Stimulated activated CD8-positive, alpha-beta memory T cell treated with anti-CD3 and anti-CD28 coated beads, Interleukin-7, amount 100 ng/mL, for 48 hours (primary cell): ENCODE measurements around the gene ADH4.
"Not testable (repeated sequence)": the region's sequence is repeated elsewhere in the genome, so short reads cannot be mapped to it uniquely, and the experiment has no call there.

Source experiments
- DNase-seq, 2 donors: peaks; one replicate each; pipeline ENCODE4 v3.0.0-alpha.2; 2020; ENCODE audit warnings: low read depth in 1 of 2; ENCODE audit errors: extremely low read depth in 1 of 2

Gene ADH4

DNA sequence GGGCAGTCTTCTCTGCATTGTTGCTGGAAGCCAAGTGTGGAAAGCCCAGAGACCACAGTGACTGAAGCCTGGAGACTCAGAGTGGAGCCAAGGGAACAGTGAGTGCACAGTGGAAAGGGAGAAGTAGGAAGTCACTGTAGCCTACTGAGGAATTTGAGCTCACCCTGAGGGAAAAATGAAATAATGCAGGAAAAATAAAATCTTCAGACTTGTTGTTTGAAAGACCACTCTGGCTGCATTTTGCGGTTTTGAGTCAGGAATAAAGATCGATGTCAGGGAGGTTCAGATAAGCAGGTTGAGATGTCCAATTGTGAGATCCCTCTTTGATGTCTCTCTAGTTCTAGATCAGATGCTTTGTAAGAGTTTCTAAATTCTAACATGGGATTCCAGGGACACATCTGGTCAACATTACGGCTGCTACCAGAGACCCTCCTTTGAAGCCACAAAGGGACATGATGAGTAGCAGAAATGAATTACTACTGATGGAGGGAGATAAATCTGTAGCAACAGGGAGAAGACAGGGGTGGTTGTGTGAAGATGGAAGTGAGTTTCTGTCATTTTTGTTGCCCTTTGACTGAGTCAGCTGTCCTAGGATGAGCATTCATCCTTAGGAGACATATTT, 8.4 kb downstream of the ADH4 start:
- DNase-seq, result no peak

DNA sequence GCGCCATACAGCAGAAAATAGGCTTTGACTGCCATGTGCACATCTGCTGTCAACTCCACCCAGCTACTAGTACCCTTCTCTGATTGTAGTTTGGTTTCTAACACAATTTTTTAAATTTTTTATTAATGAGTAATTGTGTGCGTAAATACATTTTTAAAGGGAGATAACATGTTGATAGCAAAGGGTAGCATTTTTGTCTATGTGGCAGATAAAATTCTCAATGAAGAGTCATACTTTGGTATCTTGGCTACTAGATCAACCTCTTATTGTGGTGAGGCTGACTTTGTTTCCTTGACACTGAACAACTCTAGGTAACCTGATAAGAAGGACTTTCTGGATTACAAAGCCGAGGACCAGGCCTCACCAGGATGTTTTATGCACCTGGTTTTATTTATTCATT, 9.5 kb downstream of the ADH4 start:
- no peak for DNase-seq

DNA sequence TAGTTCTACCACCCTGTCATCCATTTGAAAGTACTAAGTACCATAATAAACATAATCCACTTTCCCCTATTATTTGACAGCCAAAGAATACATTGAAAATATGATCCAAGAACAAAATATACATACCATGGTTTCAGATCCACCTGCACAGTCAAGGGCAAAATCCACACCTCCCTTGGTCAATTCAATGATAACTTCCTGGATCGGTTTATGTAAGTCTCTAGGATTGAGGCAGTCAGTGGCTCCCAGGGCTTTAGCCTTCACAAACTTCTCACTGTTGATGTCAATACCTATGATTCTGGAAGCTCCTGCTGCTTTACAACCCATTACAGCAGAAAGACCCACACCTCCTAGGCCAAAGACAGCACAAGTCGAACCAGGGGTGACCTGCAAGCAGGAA, 12.7 kb downstream of the ADH4 start:
- no peak for DNase-seq

DNA sequence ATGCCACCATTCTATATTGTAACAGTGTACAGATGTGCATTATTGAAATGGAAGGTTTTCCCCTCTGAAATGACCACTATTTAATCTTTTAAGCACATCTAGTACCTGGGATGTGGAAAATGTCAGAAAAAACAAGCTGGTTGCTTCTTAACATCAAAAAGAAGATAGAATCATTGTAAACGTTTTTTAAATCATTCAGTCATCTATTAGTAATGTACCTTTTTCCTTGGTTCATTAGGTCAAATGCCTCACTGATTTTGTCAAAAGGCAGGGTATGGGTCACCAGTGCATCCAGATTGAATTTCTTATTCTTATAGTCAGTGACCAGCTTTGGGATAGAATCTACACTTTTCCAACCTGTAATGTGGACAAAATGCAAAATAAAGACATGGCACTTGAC, 17.7 kb downstream of the ADH4 start:
- DNase-seq, result no peak

DNA sequence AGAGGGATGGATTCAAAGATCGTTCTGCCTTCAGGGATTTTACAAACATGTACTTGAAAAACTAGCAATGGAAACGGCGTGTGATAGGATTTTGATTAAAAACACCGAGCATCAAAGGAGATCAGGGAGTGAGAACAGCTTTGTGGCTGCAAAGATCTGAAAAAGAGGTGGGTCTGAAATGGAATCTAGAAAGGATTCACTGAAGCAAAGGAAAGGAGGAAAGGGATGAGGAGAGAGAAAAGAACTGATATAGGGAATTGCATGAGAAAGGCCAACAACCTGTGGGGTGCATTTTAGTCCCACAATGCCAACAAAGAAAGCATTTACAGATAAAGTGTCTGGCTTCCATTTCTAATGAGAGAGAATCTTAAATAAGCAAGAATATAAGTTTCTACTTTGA, 23.1 kb downstream of the ADH4 start:
- no peak for DNase-seq

- DNase-seq, result no peak
Observed at GRCh38 chr4:99120501-99120900, 23.6 kb downstream of the ADH4 start.

- no peak for DNase-seq
Observed at GRCh38 chr4:99117876-99118693, 26.0 kb downstream of the ADH4 start.

GRCh38 chr4:99117122-99117841, 26.8 kb downstream of the ADH4 start:
- DNase-seq, result not testable (repeated sequence)

DNA sequence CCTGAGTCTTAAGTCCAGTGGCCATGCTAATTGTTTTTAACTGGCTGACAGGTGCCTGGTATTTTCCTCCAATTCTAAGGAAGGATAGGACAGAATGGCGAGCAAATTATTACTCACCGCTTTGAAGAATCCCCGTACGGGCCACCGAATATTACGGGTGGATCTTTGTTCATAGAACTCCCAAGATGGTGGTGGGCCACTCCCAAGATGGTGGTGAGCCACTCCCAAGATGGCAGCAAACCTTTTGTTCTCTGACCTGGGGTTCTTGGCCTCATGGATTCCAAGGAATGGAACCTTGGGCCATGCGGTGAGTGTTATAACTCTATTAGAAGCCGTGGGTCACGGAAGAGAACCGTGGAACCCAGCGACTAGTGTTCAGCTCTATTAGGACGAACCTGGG, 34.8 kb downstream of the ADH4 start:
- DNase-seq, result not testable (repeated sequence)

DNA sequence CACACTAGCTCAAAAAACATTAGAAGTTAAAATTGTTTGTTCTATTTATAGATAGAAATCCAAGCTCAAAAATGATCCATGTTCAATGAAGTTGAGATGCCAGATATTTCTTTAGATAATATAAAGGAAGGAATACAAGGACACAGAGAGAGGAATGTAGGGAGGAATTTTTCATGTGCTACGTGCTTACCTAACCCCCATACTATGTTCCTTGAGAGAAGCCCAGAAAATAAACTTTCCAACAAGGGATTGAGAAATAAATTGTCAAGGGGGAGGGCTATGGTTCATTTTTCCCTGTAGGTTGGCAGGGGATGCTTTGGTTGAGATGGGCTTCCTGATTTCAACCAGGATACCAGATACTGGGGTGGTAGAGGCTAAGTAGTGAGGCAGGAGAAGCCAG, 39.9 kb downstream of the ADH4 start:
- no peak for DNase-seq

- no peak for DNase-seq
Observed at GRCh38 chr4:99103166-99103565, 40.9 kb downstream of the ADH4 start.

DNA sequence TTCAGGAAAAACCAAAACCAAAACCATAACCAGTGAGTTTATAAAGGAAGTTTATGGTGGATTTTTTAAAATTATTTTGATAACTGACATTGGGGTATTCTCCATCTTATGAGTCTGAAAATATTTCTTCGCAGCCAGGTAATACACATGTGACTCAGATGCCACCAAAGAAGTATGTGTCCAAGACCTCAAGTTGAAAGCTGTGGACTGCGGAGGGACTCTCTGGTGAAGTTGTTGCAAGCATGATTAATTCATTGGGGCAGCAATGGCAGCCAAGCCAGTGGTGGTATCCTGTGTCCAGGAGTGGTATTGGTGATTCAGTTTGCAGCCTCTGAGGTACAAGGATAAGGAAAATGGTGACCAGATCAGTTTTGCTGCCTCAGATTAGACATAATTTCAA, 41.5 kb downstream of the ADH4 start:
- DNase-seq, result no peak

- DNase-seq, result no peak
Observed at GRCh38 chr4:99100876-99101275, 43.2 kb downstream of the ADH4 start.

GRCh38 chr4:99099814-99100213, 44.3 kb downstream of the ADH4 start:
- DNase-seq, result not testable (repeated sequence)

- DNase-seq, result no peak
Observed at GRCh38 chr4:99099311-99099710, 44.8 kb downstream of the ADH4 start.

DNA sequence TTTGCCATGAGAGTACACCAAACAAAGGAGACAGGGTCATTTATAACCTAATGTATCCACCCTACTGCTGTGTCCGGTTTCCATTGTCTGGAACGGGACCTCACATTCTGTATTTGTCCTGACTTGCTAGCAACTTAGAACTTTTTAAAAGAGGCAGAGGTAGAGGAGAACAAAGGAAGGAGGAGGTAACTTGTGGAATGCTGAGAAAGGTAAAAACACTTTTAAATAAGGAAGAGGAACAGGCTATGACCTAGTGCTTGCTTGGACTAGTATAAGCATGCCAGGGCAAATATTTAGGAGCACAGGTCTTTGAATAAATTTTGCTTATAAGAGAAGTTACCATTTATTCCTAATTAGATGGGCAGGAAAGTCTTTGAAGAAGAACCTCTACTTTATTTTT, 52.3 kb downstream of the ADH4 start:
- DNase-seq, result not testable (repeated sequence)

DNA sequence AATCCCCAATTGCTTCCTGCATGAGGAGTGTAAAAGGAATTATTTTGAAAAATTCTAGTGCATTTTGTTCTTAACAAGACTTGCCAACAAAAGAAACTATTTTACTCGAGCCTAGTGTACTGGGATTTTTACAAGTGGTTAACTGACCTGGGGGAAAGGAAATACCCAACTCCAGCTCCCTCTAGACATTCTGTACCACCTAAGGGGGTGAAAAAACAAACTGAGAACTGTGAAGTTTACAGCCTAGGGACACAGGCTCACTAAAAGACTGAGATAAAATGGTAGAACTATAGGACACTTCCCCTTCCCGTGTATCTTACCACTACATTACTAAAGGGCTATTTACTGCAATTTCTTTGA, 52.9 kb downstream of the ADH4 start:
- DNase-seq, result no peak

DNA sequence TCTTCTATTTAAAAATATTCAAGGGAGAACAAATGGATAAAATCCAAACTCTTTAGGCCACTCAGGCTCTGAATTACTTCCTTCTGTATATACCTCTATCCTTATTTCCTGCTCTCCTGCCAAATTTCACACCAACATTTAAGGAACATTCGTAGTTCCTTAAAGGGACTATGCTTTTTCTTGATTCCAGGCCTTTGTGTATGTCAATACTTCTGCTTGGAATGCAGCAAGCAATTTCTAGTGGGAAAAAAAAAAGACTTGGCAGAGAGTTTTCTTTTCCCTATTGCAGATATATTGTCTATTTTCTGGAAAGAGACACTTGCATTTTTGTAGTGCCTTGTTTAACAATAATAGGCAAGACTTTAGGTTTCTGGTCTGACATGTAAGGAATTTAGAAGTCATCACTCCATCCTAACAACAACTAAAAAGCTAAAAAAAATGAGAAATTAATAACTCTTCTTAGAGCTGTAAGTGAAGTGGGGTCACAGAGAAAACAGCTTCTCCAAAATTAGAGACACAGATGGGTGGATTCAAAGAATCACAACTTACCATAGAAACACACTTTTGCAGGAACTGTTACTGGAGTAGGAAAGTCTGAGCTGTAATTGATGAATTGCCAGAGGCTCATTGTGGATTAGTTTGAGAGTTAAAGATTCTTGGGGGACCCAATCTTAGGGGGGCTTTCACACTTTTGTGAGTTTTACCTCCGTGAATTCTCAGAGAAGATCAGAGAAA, 53.4 kb downstream of the ADH4 start:
- DNase-seq, result no peak

DNA sequence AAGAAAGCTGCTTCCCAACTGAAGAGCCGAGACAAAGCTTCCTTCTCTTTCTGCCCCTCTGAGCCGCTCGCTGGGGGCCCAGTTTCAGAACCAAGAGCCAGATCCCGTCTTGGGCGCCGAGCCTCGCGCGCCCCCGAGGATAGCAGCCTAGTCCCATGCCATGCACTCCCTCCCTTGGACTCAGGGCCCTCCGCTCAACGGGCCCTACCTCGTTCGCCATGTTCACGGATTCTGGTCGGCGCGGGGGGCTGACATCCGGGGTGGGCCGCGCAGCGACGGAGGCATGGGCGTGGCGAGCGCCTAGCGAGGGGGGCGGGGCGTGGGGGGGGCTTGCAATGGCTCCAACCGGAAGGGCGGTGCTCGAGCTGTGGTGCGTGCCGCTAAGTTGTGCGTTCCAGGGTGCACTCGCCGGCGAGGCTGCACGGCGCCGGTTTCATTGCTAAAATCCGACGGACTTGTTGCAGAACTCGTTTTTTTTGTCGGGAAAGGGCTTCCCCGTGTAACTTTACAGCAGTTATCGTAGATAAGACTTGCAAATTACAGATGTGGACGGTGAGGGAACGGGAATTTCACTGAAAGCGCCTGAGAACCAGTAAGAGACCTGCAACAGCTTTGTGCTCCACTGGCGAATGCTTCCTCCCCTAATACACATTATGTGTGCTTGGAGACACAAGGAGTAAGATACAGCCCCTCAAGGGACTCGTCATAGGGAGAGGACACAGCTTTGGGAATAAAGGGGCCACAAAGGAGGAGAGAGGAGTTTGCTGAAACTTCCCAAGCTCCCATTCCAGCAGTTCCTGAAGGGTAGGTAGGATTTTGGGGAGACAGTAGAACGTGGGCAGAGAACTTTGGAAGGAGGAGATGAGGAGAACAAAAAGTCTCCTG, 55.4 kb downstream of the ADH4 start, which contains the start of gene ADH5:
TSS of gene ADH5 (minus strand) at position 308 of the 885 bp plus-strand sequence. CDS start at position 220, 88 bp downstream.
- DNase-seq, result peak; percentile 74 to 80

DNA sequence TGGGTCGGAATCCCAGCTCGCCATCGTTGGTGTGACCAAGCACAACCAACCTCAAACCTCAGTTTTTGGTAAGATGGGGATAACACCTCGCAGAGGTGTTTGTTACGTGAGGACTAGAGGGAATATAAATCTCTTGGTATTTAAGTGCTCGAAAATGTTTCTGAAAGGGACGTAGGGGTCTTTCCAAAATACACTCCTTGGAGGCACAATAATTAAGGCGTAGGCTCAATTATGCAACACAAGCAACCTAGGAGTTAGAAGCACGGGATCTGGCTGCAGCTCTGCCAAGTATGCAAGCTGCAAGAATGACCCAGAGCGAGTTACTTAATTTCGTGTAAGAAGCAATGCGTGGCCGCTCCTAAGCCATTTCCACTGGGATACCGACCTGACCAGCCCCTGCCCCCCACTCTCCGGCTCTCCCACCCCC, 56.1 kb downstream of the ADH4 start:
- no peak for DNase-seq
